HCT116 (cell line): ENCODE data around the gene SLC35F6. TPM values are rescaled to one million over a fixed set of nuclear protein-coding genes. Genes with fewer than 3 reads are reported as not detected.
A peak's percentile ranks its signal among the peaks of the same experiment; 100 is the strongest.

Experiments used
- ATAC-seq: fragments of 200-7000 bp; cut with Tn5 transposase; 2 replicates; pipeline ENCODE4 v1.9.1; 2020; ENCODE audit warnings: mild to moderate bottlenecking, moderate library complexity
- BruUV-seq: library from RNA; stranded (reverse); fragments of 400-500 nt; replicated peaks from 2 replicates; lab custom pipeline; 2021; lab: Mats Ljungman, UMichigan
- CTCF ChIA-PET: fragments of 300-600 bp; sonication (Branson Sonifier 250); formaldehyde crosslinking; loops from one replicate; lab custom pipeline; 2021; ENCODE audit warnings: antibody characterized with exemption; lab: Charles Lee
- POLR2A ChIA-PET: fragments of 300-600, 350-600 bp; sonication (Branson Sonifier 250); formaldehyde crosslinking; loops from one replicate; lab custom pipeline; 2021; ENCODE audit warnings: antibody characterized with exemption; lab: Charles Lee
- RAD21 ChIA-PET, 2 experiments: fragments of 300-600 bp; sonication (Branson Sonifier 250); formaldehyde crosslinking; loops; one replicate each; lab custom pipeline; 2023; ENCODE audit warnings: low total read pairs in 2 of 2; ENCODE audit not compliant: uncharacterized antibody in 2 of 2, unreplicated experiment in 2 of 2, low non-redundant PET in 1 of 2; lab: Charles Lee
- DNase-seq: peaks from one replicate; pipeline ENCODE4 v3.0.0-alpha.2; 2010; ENCODE audit warnings: low read depth, low spot score
- H2AFZ ChIP-seq: fragments of 200-600 bp; shearing (Covaris generic), sonication (generic); 2 replicates; pipeline ENCODE4 v1.6.1; 2017; ENCODE audit warnings: low read depth, mixed run types, mixed read lengths, antibody characterized with exemption, low read length; ENCODE audit not compliant: poor library complexity, severe bottlenecking
- H3K27ac ChIP-seq: 2 replicates; pipeline ENCODE4 v1.5.1; 2012; ENCODE audit warnings: low read depth, low read length
- H3K27me3 ChIP-seq: fragments of 200-600 bp; sonication (generic); 2 replicates; pipeline ENCODE4 v1.6.1; 2016; ENCODE audit warnings: mixed run types, low read length, mixed read lengths; ENCODE audit not compliant: insufficient read depth
- H3K36me3 ChIP-seq, 2 experiments: fragments of 200-500 bp in 1 of 2; fragments of 200-600 bp in 1 of 2; sonication (Bioruptor generic) in 1 of 2; sonication (generic) in 1 of 2; 2 replicates each; pipeline versions ENCODE4 v1.5.1 to v1.6.1; 2014 to 2016; ENCODE audit warnings: low read length in 2 of 2, inconsistent platforms in 1 of 2, mixed read lengths in 1 of 2, mixed run types in 1 of 2; ENCODE audit not compliant: insufficient read depth in 2 of 2, control insufficient read depth in 1 of 2
- H3K4me1 ChIP-seq, 2 experiments: fragments of 200-600 bp in 1 of 2; sonication (generic) in 1 of 2; 2 replicates each; pipeline versions ENCODE4 v1.5.1 to v1.6.1; 2012 to 2017; ENCODE audit warnings: low read length in 2 of 2, inconsistent platforms in 1 of 2, mild to moderate bottlenecking in 1 of 2, mixed read lengths in 1 of 2, mixed run types in 1 of 2, moderate library complexity in 1 of 2; ENCODE audit not compliant: insufficient read depth in 2 of 2, control insufficient read depth in 1 of 2
- H3K4me2 ChIP-seq: fragments of 200-600 bp; sonication (generic); 2 replicates; pipeline ENCODE4 v1.6.1; 2017; ENCODE audit warnings: mixed run types, low read length, mixed read lengths
- H3K4me3 ChIP-seq, 2 experiments: fragments of 200-600 bp in 1 of 2; sonication (generic) in 1 of 2; replicated peaks in 1 of 2; 2 replicates each; pipeline ENCODE4 v1.5.1; 2011 to 2016; ENCODE audit warnings: low read length in 2 of 2, control low read depth in 1 of 2, low read depth in 1 of 2, mild to moderate bottlenecking in 1 of 2, mixed read lengths in 1 of 2, mixed run types in 1 of 2
- H3K79me2 ChIP-seq: fragments of 200-600 bp; sonication (generic); 2 replicates; pipeline ENCODE4 v1.6.1; 2017; ENCODE audit warnings: mild to moderate bottlenecking, mixed run types, low read length, moderate library complexity, mixed read lengths; ENCODE audit not compliant: insufficient read depth
- H3K9ac ChIP-seq: fragments of 200-600 bp; sonication (generic); 2 replicates; pipeline ENCODE4 v1.6.1; 2016; ENCODE audit warnings: low read length, mixed read lengths
- H3K9me2 ChIP-seq: fragments of 200-600 bp; sonication (generic), shearing (Covaris generic); 2 replicates; pipeline ENCODE4 v1.6.1; 2017; ENCODE audit warnings: mixed run types, mild to moderate bottlenecking, moderate library complexity; ENCODE audit not compliant: insufficient read depth
- H3K9me3 ChIP-seq, 2 experiments: fragments of 200-500 bp in 1 of 2; fragments of 200-600 bp in 1 of 2; sonication (Bioruptor generic) in 1 of 2; sonication (generic) in 1 of 2; 2 replicates each; pipeline ENCODE4 v1.6.1; 2014 to 2017; ENCODE audit warnings: low read length in 2 of 2, mixed read lengths in 2 of 2, inconsistent platforms in 1 of 2, low read depth in 1 of 2, mild to moderate bottlenecking in 1 of 2, mixed run types in 1 of 2, moderate library complexity in 1 of 2; ENCODE audit not compliant: control insufficient read depth in 1 of 2, insufficient read depth in 1 of 2
- H4K20me1 ChIP-seq: fragments of 200-600 bp; sonication (generic), shearing (Covaris generic); 2 replicates; pipeline ENCODE4 v1.6.1; 2017; ENCODE audit warnings: mixed run types, mild to moderate bottlenecking, moderate library complexity; ENCODE audit not compliant: insufficient read depth
- CEBPB ChIP-seq: IDR thresholded peaks from 2 replicates; pipeline ENCODE4 v1.6.1; 2012; ENCODE audit warnings: low read depth
- EGR1 ChIP-seq: IDR thresholded peaks from 2 replicates; pipeline ENCODE4 v1.6.1; 2012; ENCODE audit warnings: low read depth
- EZH2 ChIP-seq: fragments of 200-600 bp; sonication (generic); IDR thresholded peaks from 2 replicates; pipeline ENCODE4 v1.6.1; 2017; ENCODE audit warnings: antibody characterized with exemption, mixed run types
- EZH2phosphoT487 ChIP-seq: fragments of 200-600 bp; IDR thresholded peaks from 2 replicates; pipeline ENCODE4 v1.6.1; 2018; ENCODE audit warnings: antibody characterized with exemption, borderline replicate concordance
- POLR2A ChIP-seq: IDR thresholded peaks from 2 replicates; pipeline ENCODE4 v1.7.0; 2011; ENCODE audit warnings: borderline replicate concordance; ENCODE audit not compliant: insufficient read depth, insufficient read length; ENCODE audit errors: extremely low read depth
- POLR2AphosphoS5 ChIP-seq: IDR thresholded peaks from 2 replicates; pipeline ENCODE4 v1.6.1; 2011; ENCODE audit warnings: mild to moderate bottlenecking, low read depth, low read length, moderate library complexity
- RAD21 ChIP-seq: IDR thresholded peaks from 2 replicates; pipeline ENCODE4 v1.6.1; 2012; ENCODE audit warnings: low read depth, mild to moderate bottlenecking
- SP1 ChIP-seq: IDR thresholded peaks from 2 replicates; pipeline ENCODE4 v1.6.1; 2012; ENCODE audit warnings: low read depth
- SRF ChIP-seq: IDR thresholded peaks from 2 replicates; pipeline ENCODE4 v1.6.1; 2012; ENCODE audit warnings: low read depth
- YY1 ChIP-seq: IDR thresholded peaks from 2 replicates; pipeline ENCODE4 v1.6.1; 2011; ENCODE audit warnings: low read length, low read depth, moderate library complexity, mild to moderate bottlenecking; ENCODE audit not compliant: insufficient replicate concordance; ENCODE audit errors: extremely low read depth
- ZFX ChIP-seq: fragments of 450-650 bp; IDR thresholded peaks from 2 replicates; pipeline ENCODE4 v1.6.1; 2017
- ZNF274 ChIP-seq: fragments of 200-500 bp; sonication (Bioruptor generic); IDR thresholded peaks from 2 replicates; pipeline ENCODE4 v1.6.1; 2014; ENCODE audit warnings: mild to moderate bottlenecking, low read depth, low read length, inconsistent platforms
- intact Hi-C: fragments of 100-400 bp; cut with micrococcal nuclease; formaldehyde crosslinking; loops from 2 replicates; pipeline ENCODE4 v1.10.0; 2022
- total RNA-seq: library from RNA; stranded (reverse); gene quantifications from one replicate; pipeline ENCODE4 v1.2.1, GENCODE V29; 2021; ENCODE audit not compliant: unreplicated experiment
- TF ChIP-seq, protein P1 (sequence below), 3 experiments: fragments of 200-600 bp in 1 of 3; sonication (generic) in 1 of 3; IDR thresholded peaks in 2 of 3; conservative IDR thresholded peaks in 1 of 3; 2 replicates each; pipeline ENCODE4 v1.5.1; 2012 to 2017; ENCODE audit warnings: low read depth in 2 of 3, low read length in 2 of 3, antibody characterized with exemption in 1 of 3, borderline replicate concordance in 1 of 3, control low read depth in 1 of 3, mild to moderate bottlenecking in 1 of 3, mixed read lengths in 1 of 3, mixed run types in 1 of 3, moderate library complexity in 1 of 3; ENCODE audit not compliant: insufficient read depth in 1 of 3
- TF ChIP-seq, protein P2 (sequence below): IDR thresholded peaks from 2 replicates; pipeline ENCODE4 v1.6.1; 2012; ENCODE audit warnings: low read depth

The SLC35F6 gene
- total RNA-seq, 1 experiment from 2014 or later: 34.5 TPM

DNA sequence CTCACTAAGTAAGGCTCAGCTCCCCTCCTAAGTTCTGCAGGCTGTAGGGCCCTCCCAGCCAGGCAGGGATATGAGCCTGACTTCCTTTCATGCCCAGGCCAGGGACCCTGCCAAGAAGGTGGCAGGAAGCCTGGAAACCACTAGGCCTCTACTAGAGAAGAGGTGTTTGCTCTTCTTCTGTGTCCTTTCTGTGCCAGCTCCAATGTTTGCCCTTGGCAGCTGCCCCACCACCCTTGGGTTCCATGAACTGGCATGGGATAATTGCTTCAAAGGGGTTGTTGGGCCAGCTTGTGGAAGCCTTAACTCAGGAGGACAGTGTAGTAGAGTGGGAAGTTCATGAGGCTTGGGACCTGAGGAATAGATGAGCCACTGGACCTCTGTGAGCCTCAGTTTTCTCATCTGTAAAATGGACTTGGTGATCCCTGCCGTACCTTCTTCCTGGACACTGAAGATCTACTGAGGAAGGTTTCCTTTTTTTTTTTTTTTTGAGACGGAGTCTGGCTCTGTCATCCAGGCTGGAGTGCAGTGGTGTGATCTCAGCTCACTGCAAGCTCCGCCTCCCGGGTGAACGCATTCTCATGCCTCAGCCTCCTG is 3.9 kb downstream of the SLC35F6 start:
- peak overlapping the region; percentile 99 for H3K4me2 ChIP-seq
- peaks cover 82% of the 10 kb centered on the region for H3K79me2 ChIP-seq
- TF ChIP-seq EZH2 (no peak), POLR2A (no peak), SP1 (no peak), CEBPB (no peak)
- TF ChIP-seq, protein P1, sequence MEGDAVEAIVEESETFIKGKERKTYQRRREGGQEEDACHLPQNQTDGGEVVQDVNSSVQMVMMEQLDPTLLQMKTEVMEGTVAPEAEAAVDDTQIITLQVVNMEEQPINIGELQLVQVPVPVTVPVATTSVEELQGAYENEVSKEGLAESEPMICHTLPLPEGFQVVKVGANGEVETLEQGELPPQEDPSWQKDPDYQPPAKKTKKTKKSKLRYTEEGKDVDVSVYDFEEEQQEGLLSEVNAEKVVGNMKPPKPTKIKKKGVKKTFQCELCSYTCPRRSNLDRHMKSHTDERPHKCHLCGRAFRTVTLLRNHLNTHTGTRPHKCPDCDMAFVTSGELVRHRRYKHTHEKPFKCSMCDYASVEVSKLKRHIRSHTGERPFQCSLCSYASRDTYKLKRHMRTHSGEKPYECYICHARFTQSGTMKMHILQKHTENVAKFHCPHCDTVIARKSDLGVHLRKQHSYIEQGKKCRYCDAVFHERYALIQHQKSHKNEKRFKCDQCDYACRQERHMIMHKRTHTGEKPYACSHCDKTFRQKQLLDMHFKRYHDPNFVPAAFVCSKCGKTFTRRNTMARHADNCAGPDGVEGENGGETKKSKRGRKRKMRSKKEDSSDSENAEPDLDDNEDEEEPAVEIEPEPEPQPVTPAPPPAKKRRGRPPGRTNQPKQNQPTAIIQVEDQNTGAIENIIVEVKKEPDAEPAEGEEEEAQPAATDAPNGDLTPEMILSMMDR (IDR thresholded peaks at IDR 0.05 in 2 of 3, conservative IDR thresholded peaks at IDR 0.05 in 1 of 3; ENCODE audit: borderline replicate concordance in 1 of 3, insufficient read depth in 1 of 3, low read depth in 2 of 3, low read length in 2 of 3): no peak
- H3K9ac ChIP-seq: peak overlapping the region; percentile 76
- H3K27ac ChIP-seq: peak overlapping the region; percentile 79
- DNase-seq (no peak), ATAC-seq (no peak)
- no peaks in the 10 kb centered on the region for H3K9me2 ChIP-seq
- H3K4me3 ChIP-seq: no peak overlapping the region
- CTCF ChIA-PET: interaction anchor here (0.9 to 1.4 kb wide), 2 partner anchors 13 to 78 kb away, joined by 3 to 5 read pairs; no protein-coding TSS in a partner anchor
- peaks cover 0 to 4% of the 10 kb centered on the region in 2 experiments; a peak in 1 of 4 replicates for H3K36me3 ChIP-seq
- H3K4me1 ChIP-seq: peaks cover 82 to 93% of the 10 kb centered on the region in 2 experiments
- BruUV-seq: no TSS peak
- H4K20me1 ChIP-seq: no peaks in the 10 kb centered on the region; the same call in 1 of the 2 replicates
- H3K9me3 ChIP-seq: no peaks in the 10 kb centered on the region
- intact Hi-C loops: no loop called here
- H2AFZ ChIP-seq: no peak overlapping the region
- POLR2A ChIA-PET: interaction anchor here (1.0 to 2.0 kb wide), 5 partner anchors 8 to 18 kb away, joined by 3 to 8 read pairs (median 4); partner anchors contain the start of gene CENPA
- RAD21 ChIA-PET: no interaction called here
- no peaks in the 10 kb centered on the region for H3K27me3 ChIP-seq

DNA sequence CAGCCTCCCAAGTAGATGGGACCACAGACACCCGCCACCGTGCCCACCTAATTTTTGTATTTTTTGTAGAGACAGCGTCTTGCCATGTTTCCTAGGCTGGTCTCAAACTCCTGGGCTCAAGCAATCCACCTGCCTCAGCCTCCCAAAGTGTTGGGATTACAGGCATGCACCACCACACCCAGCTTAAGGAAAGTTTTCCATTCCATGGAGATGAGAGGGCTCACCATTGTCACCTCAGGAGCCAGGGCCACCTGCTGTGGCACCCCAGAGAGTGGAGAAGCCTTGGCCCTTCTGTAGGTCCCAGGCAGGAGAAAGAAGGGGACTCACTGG is 4.6 kb downstream of the SLC35F6 start:
- peak; percentile 54 for ATAC-seq
- intact Hi-C loops: no loop called here
- no peaks in the 10 kb centered on the region for H3K27me3 ChIP-seq
- no peaks in the 10 kb centered on the region; the same call in 1 of the 2 replicates for H4K20me1 ChIP-seq
- H3K36me3 ChIP-seq: peaks cover 0 to 4% of the 10 kb centered on the region in 2 experiments; a peak in 1 of 4 replicates
- ChIA-PET POLR2A (interaction anchor here (0.5 to 2.0 kb wide), 6 partner anchors 8 to 29 kb away, joined by 3 to 8 read pairs (median 4); partner anchors contain the start of gene CENPA), CTCF (interaction anchor here (0.9 to 1.4 kb wide), 4 partner anchors 10 to 153 kb away, joined by 3 to 5 read pairs (median 4); no protein-coding TSS in a partner anchor), RAD21 (no interaction called here)
- peak overlapping the region; percentile 34 to 44; a peak in 3 of 4 replicates for H3K4me3 ChIP-seq
- H3K4me2 ChIP-seq: peak overlapping the region; percentile 99
- H3K9me2 ChIP-seq: no peaks in the 10 kb centered on the region
- no peak overlapping the region for H2AFZ ChIP-seq
- peak overlapping the region; percentile 76 for H3K9ac ChIP-seq
- H3K9me3 ChIP-seq: no peaks in the 10 kb centered on the region
- peaks cover 77 to 86% of the 10 kb centered on the region in 2 experiments for H3K4me1 ChIP-seq
- BruUV-seq: no TSS peak
- DNase-seq: no peak
- TF ChIP-seq RAD21 (no peak), CEBPB (no peak), SRF (no peak), EZH2phosphoT487 (no peak), ZNF274 (no peak), POLR2AphosphoS5 (no peak), ZFX (no peak), YY1 (no peak), EZH2 (no peak), EGR1 (no peak)
- TF ChIP-seq, protein P2, sequence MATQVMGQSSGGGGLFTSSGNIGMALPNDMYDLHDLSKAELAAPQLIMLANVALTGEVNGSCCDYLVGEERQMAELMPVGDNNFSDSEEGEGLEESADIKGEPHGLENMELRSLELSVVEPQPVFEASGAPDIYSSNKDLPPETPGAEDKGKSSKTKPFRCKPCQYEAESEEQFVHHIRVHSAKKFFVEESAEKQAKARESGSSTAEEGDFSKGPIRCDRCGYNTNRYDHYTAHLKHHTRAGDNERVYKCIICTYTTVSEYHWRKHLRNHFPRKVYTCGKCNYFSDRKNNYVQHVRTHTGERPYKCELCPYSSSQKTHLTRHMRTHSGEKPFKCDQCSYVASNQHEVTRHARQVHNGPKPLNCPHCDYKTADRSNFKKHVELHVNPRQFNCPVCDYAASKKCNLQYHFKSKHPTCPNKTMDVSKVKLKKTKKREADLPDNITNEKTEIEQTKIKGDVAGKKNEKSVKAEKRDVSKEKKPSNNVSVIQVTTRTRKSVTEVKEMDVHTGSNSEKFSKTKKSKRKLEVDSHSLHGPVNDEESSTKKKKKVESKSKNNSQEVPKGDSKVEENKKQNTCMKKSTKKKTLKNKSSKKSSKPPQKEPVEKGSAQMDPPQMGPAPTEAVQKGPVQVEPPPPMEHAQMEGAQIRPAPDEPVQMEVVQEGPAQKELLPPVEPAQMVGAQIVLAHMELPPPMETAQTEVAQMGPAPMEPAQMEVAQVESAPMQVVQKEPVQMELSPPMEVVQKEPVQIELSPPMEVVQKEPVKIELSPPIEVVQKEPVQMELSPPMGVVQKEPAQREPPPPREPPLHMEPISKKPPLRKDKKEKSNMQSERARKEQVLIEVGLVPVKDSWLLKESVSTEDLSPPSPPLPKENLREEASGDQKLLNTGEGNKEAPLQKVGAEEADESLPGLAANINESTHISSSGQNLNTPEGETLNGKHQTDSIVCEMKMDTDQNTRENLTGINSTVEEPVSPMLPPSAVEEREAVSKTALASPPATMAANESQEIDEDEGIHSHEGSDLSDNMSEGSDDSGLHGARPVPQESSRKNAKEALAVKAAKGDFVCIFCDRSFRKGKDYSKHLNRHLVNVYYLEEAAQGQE: no peak
- peaks cover 87% of the 10 kb centered on the region for H3K79me2 ChIP-seq
- H3K27ac ChIP-seq: peak overlapping the region; percentile 79
